CD4-positive, alpha-beta T cell treated with Interleukin-10 for 1 hour (primary cell): ENCODE data around the gene PBXIP1.
"Not testable (repeated sequence)": the region's sequence is repeated elsewhere in the genome, so short reads cannot be mapped to it uniquely, and the experiment has no call there.

Experiments used
- DNase-seq: peaks from one replicate; pipeline ENCODE4 v3.0.0-alpha.2; 2020

PBXIP1 gene

GRCh38 chr1:154994591-154994990 is 38.7 kb upstream of the PBXIP1 start:
- DNase-seq: no peak

DNA sequence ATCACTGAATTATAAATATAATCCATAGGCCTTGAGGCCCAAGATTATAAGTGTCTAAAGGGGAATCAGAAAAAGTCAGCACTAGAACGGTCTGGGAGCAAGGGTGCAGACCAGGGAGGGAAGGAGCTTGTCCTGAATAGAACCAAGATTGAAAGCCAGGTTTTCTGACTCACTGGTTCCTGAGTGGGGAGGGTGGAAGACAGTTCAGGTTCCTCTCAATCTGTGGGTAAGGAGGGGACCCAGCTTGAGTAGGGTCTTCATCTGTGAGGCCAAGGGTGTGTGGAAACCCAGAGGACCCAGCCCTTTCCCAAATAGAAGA is 38.3 kb upstream of the PBXIP1 start:
- no peak for DNase-seq

- DNase-seq: no peak
Measured at GRCh38 chr1:154993572-154994268, 37.8 kb upstream of the PBXIP1 start, which contains the start of gene LENEP. Gene LENEP, plus strand, starts transcription at chr1:154993586. Its CDS starts 22 bp downstream, at chr1:154993608.

- DNase-seq: no peak
Measured at GRCh38 chr1:154992721-154993571, 37.0 kb upstream of the PBXIP1 start.

DNA sequence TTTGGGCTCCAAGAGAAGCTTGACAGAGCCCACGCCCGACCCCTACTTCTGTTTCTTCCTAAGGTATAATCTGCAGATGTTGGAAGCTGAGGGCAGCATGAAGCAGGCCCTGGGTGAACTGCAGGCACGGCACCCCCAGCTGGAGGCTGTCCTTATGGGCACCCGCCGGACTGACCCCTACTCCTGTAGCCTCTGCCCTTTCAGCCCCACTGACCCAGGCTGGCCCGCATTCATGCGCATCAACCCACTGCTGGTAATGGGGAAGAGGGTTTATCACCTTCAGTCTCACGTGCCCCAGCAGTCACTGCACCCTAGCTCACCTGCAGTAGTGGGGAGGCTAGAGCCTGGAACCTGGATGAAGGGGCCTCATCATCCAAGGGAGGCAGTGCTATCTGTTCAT is 34.4 kb upstream of the PBXIP1 start:
- DNase-seq: no peak

DNA sequence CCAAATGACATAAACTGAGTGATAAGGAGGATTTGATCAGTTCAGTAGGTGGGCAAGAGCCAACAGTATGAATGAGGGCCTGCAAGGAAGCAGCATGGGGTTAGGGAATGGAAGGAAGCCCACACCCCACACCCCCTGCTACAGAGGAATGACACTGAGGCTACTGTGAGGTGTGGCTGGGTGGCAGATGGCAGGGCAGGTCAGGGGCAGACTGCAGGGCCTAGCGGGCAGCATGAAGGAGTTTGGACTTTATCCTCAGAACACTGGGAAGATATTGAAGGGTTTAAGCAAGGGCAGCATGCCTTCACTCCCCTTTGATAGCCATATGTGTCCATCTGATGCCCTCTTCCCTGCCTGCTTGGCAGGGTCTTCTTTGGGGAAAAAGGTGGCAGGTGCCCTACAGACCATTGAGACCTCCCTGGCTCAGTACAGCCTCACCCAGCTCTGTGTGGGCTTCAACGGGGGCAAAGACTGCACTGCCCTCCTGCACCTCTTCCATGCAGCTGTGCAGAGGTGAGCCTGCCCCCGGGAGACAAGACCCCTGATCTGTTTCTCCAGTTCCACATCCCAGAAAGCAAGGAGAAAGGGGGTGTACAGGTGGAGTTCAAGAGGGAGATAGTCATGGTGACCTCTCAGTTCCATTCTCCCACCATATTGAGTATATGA is 33.4 kb upstream of the PBXIP1 start:
- DNase-seq: no peak

- no peak for DNase-seq
Measured at GRCh38 chr1:154988058-154988954, 32.4 kb upstream of the PBXIP1 start.

DNA sequence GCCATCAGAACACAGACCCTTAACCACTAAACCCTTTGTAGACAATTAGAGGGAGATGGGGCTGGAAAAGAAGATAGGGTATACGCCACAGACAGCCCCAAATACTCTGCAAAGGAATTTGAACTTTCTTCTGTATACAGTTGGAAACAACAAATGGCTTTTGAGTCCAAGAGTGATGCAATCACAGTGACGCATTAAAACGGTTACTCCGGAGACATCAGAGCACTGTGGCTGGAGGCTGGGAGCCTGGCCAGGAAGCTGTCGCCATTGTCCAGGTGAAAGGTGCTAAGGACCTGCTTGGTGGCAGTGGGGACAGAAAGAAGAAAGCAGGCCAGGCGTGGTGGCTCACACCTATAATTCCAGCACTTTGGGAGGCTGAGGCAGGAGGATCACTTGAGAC is 31.4 kb upstream of the PBXIP1 start:
- DNase-seq: no peak

- not testable (repeated sequence) for DNase-seq
Measured at GRCh38 chr1:154986736-154987135, 30.8 kb upstream of the PBXIP1 start.

- DNase-seq: no peak
Measured at GRCh38 chr1:154983776-154984466, 28.0 kb upstream of the PBXIP1 start.

- DNase-seq: peak; percentile 99
Measured at GRCh38 chr1:154982897-154983648, 27.2 kb upstream of the PBXIP1 start, which contains the start of gene FLAD1. Gene FLAD1, plus strand, starts transcription at chr1:154983344. Its CDS starts 351 bp downstream, at chr1:154983695.

DNA sequence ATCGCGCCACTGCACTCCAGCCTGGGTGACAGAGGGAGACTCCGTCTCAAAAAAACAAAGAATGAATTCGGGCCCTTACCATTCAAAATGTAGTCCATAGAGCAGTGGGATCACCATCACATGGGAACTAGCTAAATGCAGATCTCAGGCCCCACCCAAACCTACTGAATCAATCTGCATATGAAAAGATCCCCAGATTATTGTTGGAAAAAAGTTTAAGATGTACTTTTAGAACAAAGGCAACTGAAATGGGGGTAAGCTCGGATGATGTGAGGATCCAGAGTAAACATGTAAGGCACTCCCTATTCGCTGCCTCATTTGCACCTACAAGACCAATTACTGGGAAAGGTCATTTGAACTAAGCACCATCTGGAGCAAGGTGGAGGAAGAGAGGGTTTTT is 26.4 kb upstream of the PBXIP1 start:
- no peak for DNase-seq

GRCh38 chr1:154978360-154978759 is 22.5 kb upstream of the PBXIP1 start:
- DNase-seq: no peak

DNA sequence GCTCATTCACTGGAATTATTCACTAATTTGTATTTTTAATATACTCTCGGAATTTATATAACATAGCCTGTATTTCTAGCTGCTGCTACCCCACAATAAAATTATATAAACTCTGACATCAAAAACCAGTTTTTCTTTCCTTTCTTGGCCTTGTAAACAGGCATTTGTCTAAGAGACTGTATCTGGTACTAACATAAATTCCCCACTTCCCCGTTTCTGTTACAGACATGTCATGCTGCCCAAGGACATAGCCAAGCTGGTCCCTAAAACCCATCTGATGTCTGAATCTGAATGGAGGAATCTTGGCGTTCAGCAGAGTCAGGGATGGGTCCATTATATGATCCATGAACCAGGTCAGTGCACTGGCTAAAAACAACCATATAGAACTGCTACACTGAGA is 21.9 kb upstream of the PBXIP1 start:
- not testable (repeated sequence) for DNase-seq

DNA sequence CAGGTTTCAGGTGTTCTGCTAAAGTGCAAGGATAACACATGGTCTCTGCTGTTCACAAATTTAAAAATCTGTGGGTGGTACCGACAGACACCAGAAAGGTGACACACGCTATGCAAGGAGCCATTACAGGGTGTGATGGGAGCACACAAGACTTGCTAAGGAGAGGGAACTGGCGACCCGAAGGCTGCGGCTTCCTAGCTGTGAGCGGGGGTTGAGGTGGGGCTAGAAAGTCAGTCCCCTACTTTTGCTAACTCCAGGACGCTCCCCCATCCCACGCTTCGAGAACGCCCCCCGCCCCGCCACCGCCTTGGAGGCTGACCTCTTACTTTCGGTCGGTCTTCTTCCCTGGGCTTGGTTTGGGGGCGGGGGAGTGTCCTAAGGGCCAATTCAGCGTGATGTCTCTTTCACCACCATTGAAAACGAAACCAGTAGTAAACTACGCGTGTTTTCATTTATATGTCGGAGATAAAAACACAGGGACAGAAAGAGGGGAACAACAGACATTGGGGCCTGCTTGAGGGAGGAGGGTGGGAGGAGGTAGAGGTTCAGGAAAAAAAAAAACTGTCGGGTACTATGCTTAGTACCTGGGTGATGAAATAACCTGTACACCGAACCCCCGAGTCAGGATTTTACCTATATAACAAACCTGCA is 19.6 kb upstream of the PBXIP1 start:
- DNase-seq: peak; percentile 61

DNA sequence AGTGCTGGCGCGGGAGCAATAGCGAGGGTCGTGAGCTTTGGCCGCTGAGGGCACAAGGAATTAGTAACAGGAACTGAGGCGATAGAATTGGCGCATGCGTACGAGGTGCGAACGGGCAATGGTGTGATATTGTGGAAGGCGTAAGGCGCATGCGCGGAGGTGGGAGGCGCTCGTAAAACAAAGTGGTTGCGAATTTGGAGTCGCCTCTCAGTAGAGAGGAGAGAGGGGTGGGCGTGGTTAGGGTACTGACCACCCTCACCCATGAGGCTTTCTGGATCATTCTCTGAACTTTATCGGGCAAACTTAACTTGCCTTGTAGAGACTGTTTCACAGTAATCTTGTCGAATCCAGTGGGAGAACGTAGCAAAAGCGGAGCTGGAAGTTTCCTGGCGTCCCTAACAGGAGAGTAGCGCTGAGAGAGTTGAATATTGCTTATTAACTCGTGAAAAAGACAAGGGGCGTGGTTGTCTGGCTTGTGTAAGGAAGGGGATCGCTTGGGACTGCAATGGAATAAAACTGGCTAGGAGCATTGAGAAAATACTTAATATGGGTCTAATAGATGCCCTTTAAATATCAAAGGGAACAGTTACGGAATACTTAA is 19.0 kb upstream of the PBXIP1 start:
- peak; percentile 95 for DNase-seq

DNA sequence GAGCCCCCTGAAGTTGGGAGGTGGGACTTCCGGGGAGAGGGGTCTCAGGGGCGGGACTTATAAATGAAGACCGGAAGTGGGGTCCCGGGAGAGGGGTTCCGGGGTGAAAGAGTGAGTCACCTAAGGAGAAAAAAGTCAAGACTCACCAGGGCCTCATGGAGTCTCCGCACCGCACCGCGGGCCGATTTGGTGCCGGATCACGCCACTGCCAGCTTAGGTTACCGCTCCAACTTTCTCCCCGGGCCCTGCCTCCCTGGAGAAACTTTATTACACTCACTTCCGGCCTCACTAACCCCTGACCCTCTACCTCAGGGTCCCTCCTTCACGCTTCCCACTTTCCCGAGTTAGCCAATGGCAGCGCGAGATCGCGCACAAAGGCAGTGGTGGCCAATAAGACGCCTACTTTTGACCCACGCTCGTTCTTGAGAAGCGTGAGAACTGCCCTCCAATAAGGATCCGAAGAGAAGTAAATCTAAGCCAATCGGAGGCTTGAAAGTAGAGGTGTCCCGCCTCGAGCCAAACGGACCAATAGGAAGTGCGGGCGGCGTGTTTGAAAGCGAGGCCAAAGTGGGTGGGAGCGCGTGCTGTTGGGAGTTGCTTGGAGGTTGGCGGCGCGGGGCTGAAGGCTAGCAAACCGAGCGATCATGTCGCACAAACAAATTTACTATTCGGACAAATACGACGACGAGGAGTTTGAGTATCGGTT is 18.4 kb upstream of the PBXIP1 start, which contains the start of gene CKS1B:
TSS of gene CKS1B (plus strand) at position 580 of the 706 bp plus-strand sequence. CDS start at position 645, 65 bp downstream.
- DNase-seq: peak; percentile 99

GRCh38 chr1:154973344-154974101 is 17.6 kb upstream of the PBXIP1 start:
- peak; percentile 95 for DNase-seq
